ENCODE measurements around the gene DLX2.

DLX2 gene

DNA sequence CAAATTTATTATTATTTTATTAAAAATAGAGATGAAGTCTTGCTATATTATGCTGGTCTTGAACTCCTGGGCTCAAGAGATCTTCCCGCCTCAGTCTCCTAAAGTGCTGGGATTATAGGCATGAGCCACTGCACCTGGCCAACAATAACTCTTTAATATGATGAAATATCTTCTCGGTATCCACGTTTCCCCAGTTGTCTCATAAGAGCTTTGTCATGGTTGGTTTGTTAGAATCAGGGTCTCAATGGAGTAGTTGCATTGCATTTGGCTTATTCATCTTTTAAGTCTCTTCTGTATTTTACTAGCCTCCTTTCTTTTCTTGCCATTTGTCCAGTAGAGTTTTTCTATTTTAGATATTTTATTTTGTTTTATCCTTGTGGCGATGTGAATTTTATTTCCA, 32.7 kb upstream of the DLX2 start:
- no peak for DNase-seq
- no peaks in the 10 kb centered on the region for H3K27me3 ChIP-seq
- TF ChIP-seq, protein P1, sequence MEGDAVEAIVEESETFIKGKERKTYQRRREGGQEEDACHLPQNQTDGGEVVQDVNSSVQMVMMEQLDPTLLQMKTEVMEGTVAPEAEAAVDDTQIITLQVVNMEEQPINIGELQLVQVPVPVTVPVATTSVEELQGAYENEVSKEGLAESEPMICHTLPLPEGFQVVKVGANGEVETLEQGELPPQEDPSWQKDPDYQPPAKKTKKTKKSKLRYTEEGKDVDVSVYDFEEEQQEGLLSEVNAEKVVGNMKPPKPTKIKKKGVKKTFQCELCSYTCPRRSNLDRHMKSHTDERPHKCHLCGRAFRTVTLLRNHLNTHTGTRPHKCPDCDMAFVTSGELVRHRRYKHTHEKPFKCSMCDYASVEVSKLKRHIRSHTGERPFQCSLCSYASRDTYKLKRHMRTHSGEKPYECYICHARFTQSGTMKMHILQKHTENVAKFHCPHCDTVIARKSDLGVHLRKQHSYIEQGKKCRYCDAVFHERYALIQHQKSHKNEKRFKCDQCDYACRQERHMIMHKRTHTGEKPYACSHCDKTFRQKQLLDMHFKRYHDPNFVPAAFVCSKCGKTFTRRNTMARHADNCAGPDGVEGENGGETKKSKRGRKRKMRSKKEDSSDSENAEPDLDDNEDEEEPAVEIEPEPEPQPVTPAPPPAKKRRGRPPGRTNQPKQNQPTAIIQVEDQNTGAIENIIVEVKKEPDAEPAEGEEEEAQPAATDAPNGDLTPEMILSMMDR (IDR thresholded peaks at IDR 0.05; ENCODE audit: low read depth, low read length) = no peak
- H3K4me1 ChIP-seq = no peaks in the 10 kb centered on the region
- H3K36me3 ChIP-seq = no peaks in the 10 kb centered on the region
- no peak overlapping the region for H3K4me3 ChIP-seq (ENCODE audit: low read depth, low read length)
- H3K9me3 ChIP-seq = no peaks in the 10 kb centered on the region

DNA sequence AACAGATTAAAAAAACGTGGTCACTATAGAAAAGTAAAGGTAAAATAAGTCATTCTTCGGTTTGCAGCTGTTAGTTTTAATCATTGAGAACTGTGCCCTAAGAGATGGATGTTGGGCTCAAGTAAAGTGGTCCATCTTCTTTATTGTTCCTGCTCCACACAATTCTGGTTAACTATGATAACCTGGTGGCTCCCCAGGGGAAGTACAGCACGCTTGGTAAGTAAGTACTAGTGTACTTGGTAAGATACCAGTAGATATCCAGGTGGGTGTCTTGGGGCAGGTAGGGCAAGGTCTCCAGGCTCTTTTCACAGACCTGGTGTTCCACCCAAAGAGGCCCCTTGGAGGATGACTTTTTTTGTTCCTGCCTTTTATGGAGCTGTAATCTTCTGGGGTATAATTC, 31.6 kb upstream of the DLX2 start:
- TF ChIP-seq, protein P1 (IDR thresholded peaks at IDR 0.05; ENCODE audit: low read depth, low read length) = no peak
- Histone ChIP-seq H3K4me3 (ENCODE audit: low read depth, low read length) (no peak overlapping the region), H3K27me3 (no peaks in the 10 kb centered on the region), H3K4me1 (no peaks in the 10 kb centered on the region), H3K9me3 (no peaks in the 10 kb centered on the region), H3K36me3 (no peaks in the 10 kb centered on the region)
- DNase-seq = no peak

DNA sequence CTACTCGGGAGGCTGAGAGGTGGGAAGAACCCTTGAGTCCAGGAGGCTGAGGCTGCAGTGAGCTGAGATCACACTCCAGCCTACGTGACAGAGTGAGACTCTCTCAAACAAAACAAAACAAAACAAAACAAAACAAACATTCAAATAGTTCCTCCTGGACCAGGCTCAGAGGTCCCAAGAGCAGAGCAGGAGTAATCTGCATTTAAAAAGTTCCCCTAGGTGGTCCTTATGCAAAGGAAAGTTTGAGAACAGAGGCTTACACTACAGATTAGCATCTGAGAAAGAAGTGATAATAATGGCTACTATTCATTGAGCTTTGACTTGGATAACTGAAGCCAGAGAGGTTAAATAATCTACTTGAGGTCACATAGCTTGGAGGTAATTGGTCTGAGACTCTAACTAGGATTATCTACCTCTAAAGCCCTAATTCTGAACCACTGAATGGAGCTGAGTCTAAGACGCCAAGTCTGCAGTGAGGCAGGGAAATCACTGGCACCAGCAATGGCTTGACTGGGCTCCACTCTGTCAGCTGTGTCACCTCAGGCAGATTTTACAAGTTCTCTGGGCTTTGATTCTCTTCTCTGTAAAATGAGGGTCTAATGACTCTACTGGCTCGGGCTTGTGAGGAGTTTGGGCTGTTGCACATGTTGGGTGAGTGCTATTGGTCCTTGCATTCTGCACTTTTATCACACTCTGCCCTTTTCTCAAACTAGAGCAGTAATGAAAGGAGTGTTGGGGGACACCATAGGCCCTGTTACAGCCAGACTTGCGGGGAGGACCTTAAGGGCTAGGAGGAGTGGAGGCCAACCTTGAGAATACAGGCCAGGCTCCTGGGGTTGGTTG, 29.2 kb upstream of the DLX2 start:
- no peak for DNase-seq
- no peaks in the 10 kb centered on the region for H3K4me1 ChIP-seq

DNA sequence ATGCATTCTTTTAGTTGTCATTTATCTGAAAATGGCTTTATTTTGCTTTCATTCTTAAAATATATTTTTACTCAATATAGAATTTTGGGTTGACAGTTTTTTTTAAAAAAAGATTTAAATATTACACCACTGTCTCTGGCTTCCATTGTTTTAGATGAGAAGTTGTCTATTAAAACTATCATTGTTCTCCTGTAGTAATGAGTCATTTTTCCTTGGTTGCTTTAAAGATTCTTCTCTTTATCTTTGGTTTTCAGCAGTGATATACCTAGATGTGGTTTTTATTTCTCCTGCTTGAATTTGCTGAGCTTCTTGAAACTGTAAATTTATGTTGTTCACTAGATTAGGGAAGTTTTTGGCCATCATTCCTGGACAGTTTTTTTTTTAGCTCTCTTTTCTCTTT, 26.7 kb upstream of the DLX2 start:
- Histone ChIP-seq H3K4me3 (ENCODE audit: low read depth, low read length) (no peak overlapping the region), H3K27me3 (no peaks in the 10 kb centered on the region), H3K4me1 (no peaks in the 10 kb centered on the region), H3K36me3 (no peaks in the 10 kb centered on the region), H3K9me3 (no peaks in the 10 kb centered on the region)
- no peak for DNase-seq
- TF ChIP-seq, protein P1 (IDR thresholded peaks at IDR 0.05; ENCODE audit: low read depth, low read length) = no peak

More for the DNA sequence above, 29.2 kb upstream of the DLX2 start:
- Histone ChIP-seq H3K27me3 (no peaks in the 10 kb centered on the region), H3K36me3 (no peaks in the 10 kb centered on the region), H3K4me3 (ENCODE audit: low read depth, low read length) (no peak overlapping the region), H3K9me3 (no peaks in the 10 kb centered on the region)
- TF ChIP-seq, protein P1 (IDR thresholded peaks at IDR 0.05; ENCODE audit: low read depth, low read length) = no peak

DNA sequence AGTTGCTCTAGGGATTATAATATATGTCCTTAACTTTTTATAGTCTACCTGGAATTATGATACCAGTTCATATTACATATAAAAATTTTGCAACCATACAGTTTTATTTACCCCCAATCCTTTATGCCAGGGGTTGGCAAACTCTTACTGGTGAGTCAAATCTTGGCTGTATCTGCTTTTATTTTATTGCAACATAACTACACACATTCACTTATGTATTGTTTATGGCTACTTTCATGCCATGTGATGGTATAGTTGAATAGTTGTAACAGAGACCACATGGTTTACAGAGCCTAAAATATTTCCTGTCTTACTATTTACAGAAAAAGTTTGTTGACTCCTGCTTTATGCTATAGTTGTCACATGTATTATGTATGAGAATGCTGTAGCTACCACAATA, 25.8 kb upstream of the DLX2 start:
- DNase-seq = no peak
- no peaks in the 10 kb centered on the region for H3K4me1 ChIP-seq
- no peak overlapping the region for H3K4me3 ChIP-seq (ENCODE audit: low read depth, low read length)
- TF ChIP-seq, protein P1 (IDR thresholded peaks at IDR 0.05; ENCODE audit: low read depth, low read length) = no peak
- no peaks in the 10 kb centered on the region for H3K36me3 ChIP-seq
- H3K9me3 ChIP-seq = no peaks in the 10 kb centered on the region
- H3K27me3 ChIP-seq = no peaks in the 10 kb centered on the region

DNA sequence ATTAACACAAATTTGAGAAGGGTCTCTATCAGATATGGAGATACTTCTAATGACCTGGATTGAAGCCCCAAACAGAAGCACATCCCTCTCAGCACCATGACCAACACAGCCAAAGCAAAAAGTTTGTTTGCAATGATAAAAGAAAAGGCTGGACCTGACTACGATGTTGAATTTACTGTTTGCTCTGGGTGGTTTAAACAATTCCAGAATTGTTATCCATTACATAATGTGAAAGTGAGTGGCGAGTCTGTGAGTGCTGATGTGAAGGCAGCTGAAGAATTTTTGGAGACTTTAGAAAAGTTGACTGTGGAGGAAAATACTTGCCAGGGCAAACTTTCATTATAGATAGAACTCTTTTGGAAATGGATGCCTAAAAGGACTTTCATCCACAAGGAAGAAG, 17.4 kb upstream of the DLX2 start:
- Histone ChIP-seq H3K9me3 (no peaks in the 10 kb centered on the region), H3K27me3 (no peaks in the 10 kb centered on the region), H3K4me3 (ENCODE audit: low read depth, low read length) (no peak overlapping the region), H3K4me1 (no peaks in the 10 kb centered on the region), H3K36me3 (no peaks in the 10 kb centered on the region)
- TF ChIP-seq, protein P1 (IDR thresholded peaks at IDR 0.05; ENCODE audit: low read depth, low read length) = no peak
- DNase-seq = no peak
